Gastrocnemius medialis (tissue), 4 donors: ENCODE results near the gene HES7. TPM values are rescaled to one million over a fixed set of nuclear protein-coding genes. Genes with fewer than 3 reads are reported as not detected.

ENCODE experiments used
- ATAC-seq, 2 donors: fragments of 150-250 bp; one replicate each; pipeline ENCODE4 v1.9.1; 2016
- DNase-seq, 2 donors: peaks; one replicate each; pipeline ENCODE4 v3.0.0-alpha.2; 2019
- H3K27ac ChIP-seq, 4 donors: fragments of 200-600 bp; sonication (generic); 1 replicate in 1 of 4; 2 replicates in 3 of 4; pipeline ENCODE4 v1.5.1; 2016 to 2018; ENCODE audit warnings: mild to moderate bottlenecking in 2 of 4, moderate library complexity in 1 of 4
- H3K27me3 ChIP-seq, 3 donors: fragments of 200-600 bp; sonication (generic) in 2 of 3; 1 replicate in 1 of 3; 2 replicates in 2 of 3; pipeline versions ENCODE4 v1.5.1 to v1.6.0; 2016 to 2019; ENCODE audit warnings: mild to moderate bottlenecking in 1 of 3, moderate library complexity in 1 of 3
- H3K36me3 ChIP-seq, 2 donors: fragments of 200-600 bp; sonication (generic) in 1 of 2; one replicate each; pipeline ENCODE4 v1.5.1; 2017 to 2018
- H3K4me1 ChIP-seq, 2 donors: fragments of 200-600 bp; sonication (generic) in 1 of 2; one replicate each; pipeline ENCODE4 v1.5.1; 2016 to 2017; ENCODE audit warnings: mild to moderate bottlenecking in 2 of 2
- H3K4me3 ChIP-seq, 4 donors: fragments of 200-600 bp; sonication (generic) in 3 of 4; 1 replicate in 1 of 4; 2 replicates in 3 of 4; pipeline ENCODE4 v1.5.1; 2016 to 2019; ENCODE audit warnings: mild to moderate bottlenecking in 2 of 4
- H3K9me3 ChIP-seq, 3 donors: fragments of 200-600 bp; sonication (generic) in 2 of 3; 1 replicate in 1 of 3; 2 replicates in 2 of 3; pipeline ENCODE4 v1.5.1; 2016 to 2019
- POLR2A ChIP-seq, 2 donors: fragments of 450-650 bp; IDR thresholded peaks; one replicate each; pipeline ENCODE4 v1.6.1; 2017; ENCODE audit warnings: antibody characterized with exemption in 2 of 2, mild to moderate bottlenecking in 2 of 2, moderate library complexity in 2 of 2
- in situ Hi-C, 4 donors: fragments of 200-750 bp; cut with MboI; loops; one replicate each; pipeline versions ENCODE4 v1.15.0 to v1.8.0; 2017; ENCODE audit warnings: low sequenced_read_pairs in 4 of 4
- intact Hi-C: fragments of 100-400 bp; cut with DNase I; formaldehyde crosslinking; loops from one replicate; pipeline ENCODE4 v1.15.1; 2023; ENCODE audit warnings: low total_unique reads
- total RNA-seq, 4 donors: library from RNA; depleted of rRNA; stranded (reverse); fragments of >200 nt; gene quantifications; one replicate each; pipeline versions ENCODE4 v1.1.0 to v1.2.3, GENCODE V29; 2016
- TF ChIP-seq, protein P1 (sequence below), 5 experiments: fragments of 450-650 bp in 3 of 5; fragments of 200-600 bp in 2 of 5; sonication (generic) in 2 of 5; IDR thresholded peaks in 4 of 5; conservative IDR thresholded peaks in 1 of 5; 1 replicate in 4 of 5; 2 replicates in 1 of 5; pipeline ENCODE4 v1.5.1; 2016 to 2019; ENCODE audit warnings: antibody characterized with exemption in 5 of 5, mild to moderate bottlenecking in 3 of 5, moderate library complexity in 3 of 5

HES7 gene
- total RNA-seq, 4 donors from 2014 or later = not detected

GRCh38 chr17:8141045-8141444 lies 17.1 kb upstream of the HES7 start:
- TF ChIP-seq, protein P1, sequence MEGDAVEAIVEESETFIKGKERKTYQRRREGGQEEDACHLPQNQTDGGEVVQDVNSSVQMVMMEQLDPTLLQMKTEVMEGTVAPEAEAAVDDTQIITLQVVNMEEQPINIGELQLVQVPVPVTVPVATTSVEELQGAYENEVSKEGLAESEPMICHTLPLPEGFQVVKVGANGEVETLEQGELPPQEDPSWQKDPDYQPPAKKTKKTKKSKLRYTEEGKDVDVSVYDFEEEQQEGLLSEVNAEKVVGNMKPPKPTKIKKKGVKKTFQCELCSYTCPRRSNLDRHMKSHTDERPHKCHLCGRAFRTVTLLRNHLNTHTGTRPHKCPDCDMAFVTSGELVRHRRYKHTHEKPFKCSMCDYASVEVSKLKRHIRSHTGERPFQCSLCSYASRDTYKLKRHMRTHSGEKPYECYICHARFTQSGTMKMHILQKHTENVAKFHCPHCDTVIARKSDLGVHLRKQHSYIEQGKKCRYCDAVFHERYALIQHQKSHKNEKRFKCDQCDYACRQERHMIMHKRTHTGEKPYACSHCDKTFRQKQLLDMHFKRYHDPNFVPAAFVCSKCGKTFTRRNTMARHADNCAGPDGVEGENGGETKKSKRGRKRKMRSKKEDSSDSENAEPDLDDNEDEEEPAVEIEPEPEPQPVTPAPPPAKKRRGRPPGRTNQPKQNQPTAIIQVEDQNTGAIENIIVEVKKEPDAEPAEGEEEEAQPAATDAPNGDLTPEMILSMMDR (IDR thresholded peaks at IDR 0.05 in 4 of 5, conservative IDR thresholded peaks at IDR 0.05 in 1 of 5) = no peak
- no peak for TF ChIP-seq POLR2A (IDR thresholded peaks at IDR 0.05)
- peak in 1 of 2 donors; percentile 62 for DNase-seq
- peak overlapping the region; percentile 84 to 100 (median 100) for H3K27ac ChIP-seq
- H3K4me1 ChIP-seq = peaks cover 31 to 53% of the 10 kb centered on the region in 2 donors
- H3K9me3 ChIP-seq = no peaks in the 10 kb centered on the region
- no peak for ATAC-seq
- intact Hi-C loops = loop anchor here (1.0 kb wide), 1 partner anchor 9 kb away; no protein-coding TSS in a partner anchor
- in situ Hi-C loops = no loop called here
- H3K4me3 ChIP-seq = no peak overlapping the region
- H3K36me3 ChIP-seq = peaks cover 9 to 66% of the 10 kb centered on the region in 2 donors
- H3K27me3 ChIP-seq = no peaks in the 10 kb centered on the region

GRCh38 chr17:8140065-8141029 lies 16.4 kb upstream of the HES7 start:
- TF ChIP-seq POLR2A (IDR thresholded peaks at IDR 0.05) = peak in 1 of 2 donors; percentile 2
- TF ChIP-seq, protein P1 (IDR thresholded peaks at IDR 0.05 in 4 of 5, conservative IDR thresholded peaks at IDR 0.05 in 1 of 5) = no peak
- Histone ChIP-seq H3K9me3 (no peaks in the 10 kb centered on the region), H3K27me3 (no peaks in the 10 kb centered on the region), H3K36me3 (peaks cover 3 to 59% of the 10 kb centered on the region in 2 donors), H3K27ac (peak overlapping the region; percentile 84 to 100 (median 100)), H3K4me3 (no peak overlapping the region), H3K4me1 (peaks cover 29 to 49% of the 10 kb centered on the region in 2 donors)
- ATAC-seq (peak in 1 of 2 donors; percentile 7), DNase-seq (peak in 1 of 2 donors; percentile 72)
- intact Hi-C loops = loop anchor here (1.0 kb wide), 1 partner anchor 10 kb away; no protein-coding TSS in a partner anchor
- in situ Hi-C loops = no loop called here

GRCh38 chr17:8138672-8139371 lies 14.9 kb upstream of the HES7 start:
- peak overlapping the region; percentile 2 to 23 (median 2) for H3K4me3 ChIP-seq
- TF ChIP-seq, protein P1 (IDR thresholded peaks at IDR 0.05 in 4 of 5, conservative IDR thresholded peaks at IDR 0.05 in 1 of 5) = peak; percentile 88 to 93 (median 89)
- peak; percentile 64 to 78 for TF ChIP-seq POLR2A (IDR thresholded peaks at IDR 0.05)
- H3K36me3 ChIP-seq = peaks cover 3 to 44% of the 10 kb centered on the region in 2 donors
- H3K27ac ChIP-seq = peak overlapping the region; percentile 84 to 100 (median 100)
- intact Hi-C loops (loop anchor here (1.0 kb wide), 1 partner anchor 19 kb away; no protein-coding TSS in a partner anchor), in situ Hi-C loops (no loop called here)
- ATAC-seq (peak; percentile 66 to 74), DNase-seq (peak; percentile 82 to 93)
- H3K9me3 ChIP-seq = no peaks in the 10 kb centered on the region
- H3K4me1 ChIP-seq = peaks cover 29 to 47% of the 10 kb centered on the region in 2 donors
- no peaks in the 10 kb centered on the region for H3K27me3 ChIP-seq

GRCh38 chr17:8138374-8138671 lies 14.4 kb upstream of the HES7 start:
- Histone ChIP-seq H3K4me3 (peak overlapping the region in 1 of 4 donors; percentile 2), H3K27ac (peak overlapping the region; percentile 84 to 100 (median 100)), H3K9me3 (no peaks in the 10 kb centered on the region), H3K36me3 (peaks cover 3 to 39% of the 10 kb centered on the region in 2 donors), H3K4me1 (peaks cover 29 to 42% of the 10 kb centered on the region in 2 donors), H3K27me3 (no peaks in the 10 kb centered on the region)
- ATAC-seq (no peak), DNase-seq (no peak)
- intact Hi-C loops = no loop called here
- in situ Hi-C loops = no loop called here
- TF ChIP-seq, protein P1 (IDR thresholded peaks at IDR 0.05 in 4 of 5, conservative IDR thresholded peaks at IDR 0.05 in 1 of 5) = no peak
- TF ChIP-seq POLR2A (IDR thresholded peaks at IDR 0.05) = no peak
